ENCODE measurements around the gene ST3GAL4. TPM values are rescaled to one million over a fixed set of nuclear protein-coding genes. Genes with fewer than 3 reads are reported as not detected.

Gene ST3GAL4
- total and polyA plus RNA-seq, 2 experiments from 2014 or later: 27.3 to 53.3 TPM

GRCh38 chr11:126411971-126412381 lies 56.5 kb downstream of the ST3GAL4 start:
- Histone ChIP-seq H3K4me3 (no peak overlapping the region), H3K27ac (no peak overlapping the region), H3F3A (ENCODE audit: insufficient read depth) (peaks cover 8% of the 10 kb centered on the region), H3K36me3 (ENCODE audit: low read depth) (no peaks in the 10 kb centered on the region; the same call in 1 of the 2 replicates), H3K9me2 (ENCODE audit: insufficient read depth) (no peaks in the 10 kb centered on the region), H4K20me1 (ENCODE audit: insufficient read depth) (no peaks in the 10 kb centered on the region), H2AFZ (no peak overlapping the region), H3K27me3 (replicated peaks; ENCODE audit: insufficient read depth) (no peaks in the 10 kb centered on the region), H3K4me1 (ENCODE audit: insufficient read depth) (peaks cover 23% of the 10 kb centered on the region), H3K4me2 (ENCODE audit: unreplicated experiment) (no peak overlapping the region), H3K9ac (no peak overlapping the region), H3K79me2 (ENCODE audit: insufficient read depth) (0 out of 2 replicates have a peak, but pooled peaks cover 4% of the 10 kb centered on the region), H3K9me3 (ENCODE audit: low read depth) (no peaks in the 10 kb centered on the region)
- peak; percentile 48 for DNase-seq
- in situ Hi-C loops (cut with MboI): no loop called here
- TF ChIP-seq EZH2phosphoT487 (IDR thresholded peaks at IDR 0.05; ENCODE audit: insufficient read depth, low read depth) (no peak), EZH2 (IDR thresholded peaks at IDR 0.05; ENCODE audit: insufficient read depth, poor library complexity, severe bottlenecking) (no peak)
- 39 to 43% methylated on average over 6 of the region's 6 CpGs for WGBS, 2 experiments (ENCODE audit: low coverage in 1 of 2, low lambda C conversion rate in 2 of 2, missing lambda C conversion rate in 2 of 2)

GRCh38 chr11:126413426-126413825 lies 57.9 kb downstream of the ST3GAL4 start:
- TF ChIP-seq EZH2 (IDR thresholded peaks at IDR 0.05; ENCODE audit: insufficient read depth, poor library complexity, severe bottlenecking): no peak
- TF ChIP-seq EZH2phosphoT487 (IDR thresholded peaks at IDR 0.05; ENCODE audit: insufficient read depth, low read depth): no peak
- no peak overlapping the region for H3K27ac ChIP-seq
- 81 to 84% methylated on average over 11 of the region's 11 CpGs for WGBS, 2 experiments (ENCODE audit: low coverage in 1 of 2, low lambda C conversion rate in 2 of 2, missing lambda C conversion rate in 2 of 2)
- H3F3A ChIP-seq (ENCODE audit: insufficient read depth): peaks cover 8% of the 10 kb centered on the region
- H3K79me2 ChIP-seq (ENCODE audit: insufficient read depth): 0 out of 2 replicates have a peak, but pooled peaks cover 4% of the 10 kb centered on the region
- no peaks in the 10 kb centered on the region for H3K9me2 ChIP-seq (ENCODE audit: insufficient read depth)
- no peaks in the 10 kb centered on the region for H3K9me3 ChIP-seq (ENCODE audit: low read depth)
- DNase-seq: no peak
- H3K27me3 ChIP-seq (replicated peaks; ENCODE audit: insufficient read depth): no peaks in the 10 kb centered on the region
- no peak overlapping the region for H3K4me3 ChIP-seq
- peaks cover 24% of the 10 kb centered on the region for H3K4me1 ChIP-seq (ENCODE audit: insufficient read depth)
- in situ Hi-C loops (cut with MboI): no loop called here
- H3K4me2 ChIP-seq (ENCODE audit: unreplicated experiment): no peak overlapping the region
- H4K20me1 ChIP-seq (ENCODE audit: insufficient read depth): no peaks in the 10 kb centered on the region
- no peaks in the 10 kb centered on the region; the same call in 1 of the 2 replicates for H3K36me3 ChIP-seq (ENCODE audit: low read depth)
- H3K9ac ChIP-seq: no peak overlapping the region
- no peak overlapping the region for H2AFZ ChIP-seq

GRCh38 chr11:126413843-126414405 lies 58.4 kb downstream of the ST3GAL4 start:
- H3K36me3 ChIP-seq (ENCODE audit: low read depth): no peaks in the 10 kb centered on the region; the same call in 1 of the 2 replicates
- DNase-seq: no peak
- peaks cover 24% of the 10 kb centered on the region for H3K4me1 ChIP-seq (ENCODE audit: insufficient read depth)
- no peak overlapping the region for H3K4me3 ChIP-seq
- no peaks in the 10 kb centered on the region for H3K27me3 ChIP-seq (replicated peaks; ENCODE audit: insufficient read depth)
- H2AFZ ChIP-seq: no peak overlapping the region
- TF ChIP-seq EZH2phosphoT487 (IDR thresholded peaks at IDR 0.05; ENCODE audit: insufficient read depth, low read depth): no peak
- no peak for TF ChIP-seq EZH2 (IDR thresholded peaks at IDR 0.05; ENCODE audit: insufficient read depth, poor library complexity, severe bottlenecking)
- H3K4me2 ChIP-seq (ENCODE audit: unreplicated experiment): no peak overlapping the region
- no peaks in the 10 kb centered on the region for H3K9me2 ChIP-seq (ENCODE audit: insufficient read depth)
- no peaks in the 10 kb centered on the region for H4K20me1 ChIP-seq (ENCODE audit: insufficient read depth)
- H3F3A ChIP-seq (ENCODE audit: insufficient read depth): peaks cover 8% of the 10 kb centered on the region
- WGBS, 2 experiments (ENCODE audit: low coverage in 1 of 2, low lambda C conversion rate in 2 of 2, missing lambda C conversion rate in 2 of 2): 69 to 70% methylated on average over 9 of the region's 9 CpGs
- no peak overlapping the region for H3K27ac ChIP-seq
- H3K79me2 ChIP-seq (ENCODE audit: insufficient read depth): 0 out of 2 replicates have a peak, but pooled peaks cover 4% of the 10 kb centered on the region
- no peak overlapping the region for H3K9ac ChIP-seq
- no peaks in the 10 kb centered on the region for H3K9me3 ChIP-seq (ENCODE audit: low read depth)
- in situ Hi-C loops (cut with MboI): no loop called here

GRCh38 chr11:126414615-126415014 lies 59.1 kb downstream of the ST3GAL4 start:
- H3K9me3 ChIP-seq (ENCODE audit: low read depth): no peaks in the 10 kb centered on the region
- WGBS, 2 experiments (ENCODE audit: low coverage in 1 of 2, low lambda C conversion rate in 2 of 2, missing lambda C conversion rate in 2 of 2): 52 to 56% methylated on average over 5 of the region's 5 CpGs
- TF ChIP-seq EZH2phosphoT487 (IDR thresholded peaks at IDR 0.05; ENCODE audit: insufficient read depth, low read depth) (no peak), EZH2 (IDR thresholded peaks at IDR 0.05; ENCODE audit: insufficient read depth, poor library complexity, severe bottlenecking) (no peak)
- no peak overlapping the region for H3K27ac ChIP-seq
- DNase-seq: peak; percentile 8
- H3K9me2 ChIP-seq (ENCODE audit: insufficient read depth): no peaks in the 10 kb centered on the region
- in situ Hi-C loops (cut with MboI): no loop called here
- no peak overlapping the region for H2AFZ ChIP-seq
- H3K4me1 ChIP-seq (ENCODE audit: insufficient read depth): peaks cover 24% of the 10 kb centered on the region
- peaks cover 9% of the 10 kb centered on the region for H3F3A ChIP-seq (ENCODE audit: insufficient read depth)
- H4K20me1 ChIP-seq (ENCODE audit: insufficient read depth): no peaks in the 10 kb centered on the region
- no peaks in the 10 kb centered on the region; the same call in 1 of the 2 replicates for H3K36me3 ChIP-seq (ENCODE audit: low read depth)
- H3K79me2 ChIP-seq (ENCODE audit: insufficient read depth): 0 out of 2 replicates have a peak, but pooled peaks cover 4% of the 10 kb centered on the region
- no peak overlapping the region for H3K9ac ChIP-seq
- H3K27me3 ChIP-seq (replicated peaks; ENCODE audit: insufficient read depth): no peaks in the 10 kb centered on the region
- no peak overlapping the region for H3K4me2 ChIP-seq (ENCODE audit: unreplicated experiment)
- no peak overlapping the region for H3K4me3 ChIP-seq

Measured in GM23248 (cell line).